Heart left ventricle (tissue), 13 donors: ENCODE results near the gene SSBP4.

Source experiments
- POLR2A ChIP-seq, 2 donors: fragments of 450-650 bp; IDR thresholded peaks; one replicate each; pipeline ENCODE4 v1.6.1; 2017; ENCODE audit warnings: antibody characterized with exemption in 2 of 2, mild to moderate bottlenecking in 2 of 2, moderate library complexity in 2 of 2
- TF ChIP-seq, protein P1 (sequence below), 12 donors: fragments of 200-600 bp; sonication (generic) in 4 of 12; IDR thresholded peaks; one replicate each; pipeline versions ENCODE4 v1.5.0 to v1.8.0; 2018 to 2022; ENCODE audit warnings: antibody characterized with exemption in 12 of 12, mild to moderate bottlenecking in 5 of 12
- donor health status: ischemic (EF 13 %, LVEDD 7.1; RV severe dilation, severe dysfunction).
- donor health status: DM: no; HTN: yes; CAD: no.
- donor health status: DM: no; HTN: no; CAD: no.
- donor health status: ischemic (EF 25% LVEDD 6.9; RV normal size, moderate dysfunction).
- donor health status: ischemic (EF 25% LVEDD 5.7; RV mildly dilated, moderate dysfunction).
- donor health status: ischemic (EF 35%, LVEDD 5.7; RV mildly dilated, moderate dysfunction).
- donor health status: nonischemic (EF 11% LVEDD 7.7; RV severe dilation, severe dysfunction).
- donor health status: DM: yes; HTN: yes; CAD: no.
- donor health status: PGD.
- donor health status: ischemic (EF 29% LVEDD 5.4; RV normal size, mild dysfunction).
- donor health status: nonischemic (EF 23%, LVEDD 6.1; RV moderate dilation, normal function).

DNA sequence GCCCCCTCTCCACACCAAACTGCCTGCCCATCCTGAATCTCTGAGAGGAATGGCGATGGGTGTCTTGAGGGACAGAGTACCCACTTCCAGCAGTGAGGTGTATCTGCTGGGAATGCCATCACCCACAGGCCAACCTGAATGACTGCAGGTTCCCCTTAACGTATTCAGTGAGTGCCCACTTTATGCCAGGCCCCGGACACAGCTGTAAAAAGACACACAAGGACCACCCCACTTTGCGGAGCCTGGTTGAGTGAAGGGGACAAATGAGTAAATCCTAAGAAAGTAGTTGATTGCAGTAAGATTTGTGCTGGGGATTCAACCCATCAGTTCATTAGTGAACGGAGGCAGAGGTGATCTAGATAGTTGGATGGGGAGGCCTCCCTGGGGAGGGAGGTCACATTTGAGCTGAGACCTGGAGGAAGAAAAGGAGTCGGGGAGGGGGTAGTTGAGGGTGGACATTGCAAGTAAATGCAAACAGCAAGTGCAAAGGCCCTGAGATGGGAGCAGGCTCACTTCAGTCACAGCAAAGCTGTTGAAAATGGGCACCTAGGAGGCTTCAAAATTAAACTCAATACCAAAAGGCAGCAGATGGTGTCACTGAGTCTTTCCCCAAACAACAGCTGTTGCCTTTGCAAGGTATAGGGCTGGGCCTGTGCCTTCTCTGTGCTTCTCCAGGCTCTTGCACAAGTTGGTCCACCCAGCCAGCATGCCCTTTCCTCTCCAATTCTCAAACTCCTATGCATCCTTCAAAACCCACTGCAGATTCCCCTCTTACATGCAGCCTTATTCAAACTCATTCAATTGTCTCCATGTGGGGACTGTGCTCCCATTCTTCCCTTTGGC is 28.9 kb upstream of the SSBP4 start:
- TF ChIP-seq, protein P1, sequence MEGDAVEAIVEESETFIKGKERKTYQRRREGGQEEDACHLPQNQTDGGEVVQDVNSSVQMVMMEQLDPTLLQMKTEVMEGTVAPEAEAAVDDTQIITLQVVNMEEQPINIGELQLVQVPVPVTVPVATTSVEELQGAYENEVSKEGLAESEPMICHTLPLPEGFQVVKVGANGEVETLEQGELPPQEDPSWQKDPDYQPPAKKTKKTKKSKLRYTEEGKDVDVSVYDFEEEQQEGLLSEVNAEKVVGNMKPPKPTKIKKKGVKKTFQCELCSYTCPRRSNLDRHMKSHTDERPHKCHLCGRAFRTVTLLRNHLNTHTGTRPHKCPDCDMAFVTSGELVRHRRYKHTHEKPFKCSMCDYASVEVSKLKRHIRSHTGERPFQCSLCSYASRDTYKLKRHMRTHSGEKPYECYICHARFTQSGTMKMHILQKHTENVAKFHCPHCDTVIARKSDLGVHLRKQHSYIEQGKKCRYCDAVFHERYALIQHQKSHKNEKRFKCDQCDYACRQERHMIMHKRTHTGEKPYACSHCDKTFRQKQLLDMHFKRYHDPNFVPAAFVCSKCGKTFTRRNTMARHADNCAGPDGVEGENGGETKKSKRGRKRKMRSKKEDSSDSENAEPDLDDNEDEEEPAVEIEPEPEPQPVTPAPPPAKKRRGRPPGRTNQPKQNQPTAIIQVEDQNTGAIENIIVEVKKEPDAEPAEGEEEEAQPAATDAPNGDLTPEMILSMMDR (IDR thresholded peaks at IDR 0.05) = no peak
- TF ChIP-seq POLR2A (IDR thresholded peaks at IDR 0.05) = no peak
